HEK293 (cell line): ENCODE measurements around the gene LMO7.

ENCODE experiments used
- CTCF ChIP-seq: fragments of 450-650 bp; formaldehyde crosslinking; IDR thresholded peaks from 2 replicates; pipeline ENCODE4 v1.5.1; 2016; ENCODE audit warnings: missing biosample characterization, missing genetic modification characterization
- PATZ1 ChIP-seq: fragments of 450-650 bp; formaldehyde crosslinking; IDR thresholded peaks from 2 replicates; pipeline ENCODE4 v1.5.1; 2016; ENCODE audit warnings: missing biosample characterization, missing genetic modification characterization
- REPIN1 ChIP-seq: fragments of 450-650 bp; formaldehyde crosslinking; IDR thresholded peaks from 2 replicates; pipeline ENCODE4 v1.5.1; 2017; ENCODE audit warnings: missing biosample characterization, missing genetic modification characterization, low read depth
- REST ChIP-seq: fragments of 450-650 bp; formaldehyde crosslinking; IDR thresholded peaks from 2 replicates; pipeline ENCODE4 v1.5.1; 2016; ENCODE audit warnings: missing biosample characterization, missing genetic modification characterization
- YY1 ChIP-seq: fragments of 450-650 bp; formaldehyde crosslinking; IDR thresholded peaks from 2 replicates; pipeline ENCODE4 v1.5.1; 2018; ENCODE audit warnings: missing biosample characterization, missing genetic modification characterization
- ZBTB44 ChIP-seq: fragments of 450-650 bp; IDR thresholded peaks from 2 replicates; pipeline ENCODE4 v1.5.1; 2018; ENCODE audit warnings: missing biosample characterization, mild to moderate bottlenecking, missing genetic modification characterization
- ZBTB7A ChIP-seq: fragments of 450-650 bp; formaldehyde crosslinking; IDR thresholded peaks from 2 replicates; pipeline ENCODE4 v1.5.1; 2016; ENCODE audit warnings: low read depth, missing biosample characterization, missing genetic modification characterization
- ZBTB8A ChIP-seq: fragments of 450-650 bp; formaldehyde crosslinking; IDR thresholded peaks from 2 replicates; pipeline ENCODE4 v1.5.1; 2016; ENCODE audit warnings: missing biosample characterization, missing genetic modification characterization
- ZNF146 ChIP-seq: fragments of 450-650 bp; formaldehyde crosslinking; IDR thresholded peaks from 2 replicates; pipeline ENCODE4 v1.5.1; 2016; ENCODE audit warnings: missing biosample characterization, missing genetic modification characterization
- ZNF18 ChIP-seq: fragments of 450-650 bp; formaldehyde crosslinking; IDR thresholded peaks from 2 replicates; pipeline ENCODE4 v1.5.1; 2016; ENCODE audit warnings: missing biosample characterization, missing genetic modification characterization
- ZNF184 ChIP-seq: fragments of 450-650 bp; IDR thresholded peaks from 2 replicates; pipeline ENCODE4 v1.5.1; 2018; ENCODE audit warnings: missing biosample characterization, mild to moderate bottlenecking, missing genetic modification characterization
- ZNF221 ChIP-seq: fragments of 450-650 bp; formaldehyde crosslinking; IDR thresholded peaks from 2 replicates; pipeline ENCODE4 v1.5.1; 2017; ENCODE audit warnings: missing biosample characterization, missing genetic modification characterization, borderline replicate concordance
- ZNF423 ChIP-seq: fragments of 450-650 bp; formaldehyde crosslinking; IDR thresholded peaks from 2 replicates; pipeline ENCODE4 v1.5.1; 2016; ENCODE audit warnings: missing biosample characterization, missing genetic modification characterization

- TF ChIP-seq ZNF18 (tag by site-specific recombination) (no peak), ZBTB7A (tag by site-specific recombination) (no peak), YY1 (tag by site-specific recombination) (no peak), ZNF146 (no peak), REPIN1 (no peak), ZNF221 (no peak), ZNF423 (no peak), CTCF (tag by site-specific recombination) (no peak), REST (tag by site-specific recombination) (no peak), ZBTB44 (tag by site-specific recombination) (no peak), PATZ1 (tag by site-specific recombination) (no peak), ZBTB8A (no peak), ZNF184 (no peak)
Measured at GRCh38 chr13:75713852-75714251, 77.7 kb downstream of the LMO7 start.
